Measurements from ENCODE around the gene NEK10.
A peak's percentile ranks its signal among the peaks of the same experiment; 100 is the strongest.

The NEK10 gene

GRCh38 chr3:27323087-27323570 is 46.1 kb downstream of the NEK10 start:
- no peak overlapping the region for H3K4me3 ChIP-seq (ENCODE audit: low read length)
- DNase-seq (ENCODE audit: low read depth) = no peak
- no peak for TF ChIP-seq CTCF (conservative IDR thresholded peaks at IDR 0.05; ENCODE audit: low read depth, low read length)

GRCh38 chr3:27322634-27323033 is 46.5 kb downstream of the NEK10 start:
- no peak for TF ChIP-seq CTCF (conservative IDR thresholded peaks at IDR 0.05; ENCODE audit: low read depth, low read length)
- no peak overlapping the region for H3K4me3 ChIP-seq (ENCODE audit: low read length)
- DNase-seq (ENCODE audit: low read depth) = no peak

GRCh38 chr3:27319847-27320526 is 49.2 kb downstream of the NEK10 start:
- no peak for DNase-seq (ENCODE audit: low read depth)
- H3K4me3 ChIP-seq (ENCODE audit: low read length) = no peak overlapping the region
- no peak for TF ChIP-seq CTCF (conservative IDR thresholded peaks at IDR 0.05; ENCODE audit: low read depth, low read length)

- DNase-seq (ENCODE audit: low read depth) = no peak
- H3K4me3 ChIP-seq (ENCODE audit: low read length) = no peak overlapping the region
Measured at GRCh38 chr3:27319304-27319703, 49.9 kb downstream of the NEK10 start.

GRCh38 chr3:27317096-27317495 is 52.1 kb downstream of the NEK10 start:
- no peak overlapping the region for H3K4me3 ChIP-seq (ENCODE audit: low read length)
- no peak for TF ChIP-seq CTCF (conservative IDR thresholded peaks at IDR 0.05; ENCODE audit: low read depth, low read length)
- DNase-seq (ENCODE audit: low read depth) = no peak

More at GRCh38 chr3:27319304-27319703, 49.9 kb downstream of the NEK10 start:
- no peak for TF ChIP-seq CTCF (conservative IDR thresholded peaks at IDR 0.05; ENCODE audit: low read depth, low read length)

GRCh38 chr3:27315003-27315402 is 54.2 kb downstream of the NEK10 start:
- no peak for TF ChIP-seq CTCF (conservative IDR thresholded peaks at IDR 0.05; ENCODE audit: low read depth, low read length)
- no peak overlapping the region for H3K4me3 ChIP-seq (ENCODE audit: low read length)
- no peak for DNase-seq (ENCODE audit: low read depth)

- TF ChIP-seq CTCF (conservative IDR thresholded peaks at IDR 0.05; ENCODE audit: low read depth, low read length) = peak; percentile 69
- no peak overlapping the region for H3K4me3 ChIP-seq (ENCODE audit: low read length)
- DNase-seq (ENCODE audit: low read depth) = peak; percentile 23
Measured at GRCh38 chr3:27312044-27312668, 57.0 kb downstream of the NEK10 start.

Measured in retinal pigment epithelial cell (primary cell).